Activated CD8-positive, alpha-beta memory T cell treated with anti-CD3 and anti-CD28 coated beads, Interleukin-2, amount 50 U/mL, for 24 hours (primary cell): ENCODE data around the gene LPAR5.

Experiments used
- DNase-seq: peaks from one replicate; pipeline ENCODE4 v3.0.0-alpha.2; 2020; ENCODE audit errors: extremely low read depth

LPAR5 gene

GRCh38 chr12:6635856-6636531, at the start of gene LPAR5:
LPAR5 (minus strand) TSS chr12:6635959; CDS start chr12:6621248, 14,711 bp downstream.
- no peak for DNase-seq

- DNase-seq: no peak
These were observed 48.9 kb upstream of the LPAR5 start for GRCh38 chr12:6684609-6685008.

- no peak for DNase-seq
These were observed 41.2 kb upstream of the LPAR5 start for GRCh38 chr12:6676962-6677361.

GRCh38 chr12:6672143-6672542, 36.4 kb upstream of the LPAR5 start:
- no peak for DNase-seq

GRCh38 chr12:6667559-6668210, 31.9 kb upstream of the LPAR5 start:
- no peak for DNase-seq

- DNase-seq: no peak
These were observed 30.5 kb upstream of the LPAR5 start for GRCh38 chr12:6666211-6666610.

- DNase-seq: no peak
These were observed 29.1 kb upstream of the LPAR5 start for GRCh38 chr12:6664902-6665301.

- peak; percentile 88 for DNase-seq
These were observed 27.4 kb upstream of the LPAR5 start, which contains the start of gene ING4 for GRCh38 chr12:6662906-6663742. ING4 (minus strand) TSS chr12:6663119; CDS start chr12:6663101, 18 bp downstream.

GRCh38 chr12:6662602-6662905, 26.8 kb upstream of the LPAR5 start:
- DNase-seq: no peak

GRCh38 chr12:6653987-6654386, 18.2 kb upstream of the LPAR5 start:
- DNase-seq: no peak

GRCh38 chr12:6653342-6653741, 17.6 kb upstream of the LPAR5 start:
- DNase-seq: no peak

- DNase-seq: no peak
These were observed 16.6 kb upstream of the LPAR5 start for GRCh38 chr12:6652391-6652790.

- no peak for DNase-seq
These were observed 15.1 kb upstream of the LPAR5 start for GRCh38 chr12:6650832-6651231.

- DNase-seq: no peak
These were observed 11.4 kb upstream of the LPAR5 start, which contains the start of gene ACRBP for GRCh38 chr12:6647083-6647604. ACRBP (minus strand) TSS chr12:6647432; CDS start chr12:6647366, 66 bp downstream.

- DNase-seq: no peak
These were observed 10.7 kb upstream of the LPAR5 start for GRCh38 chr12:6646276-6647082.

GRCh38 chr12:6644903-6645302, 9.1 kb upstream of the LPAR5 start:
- no peak for DNase-seq

GRCh38 chr12:6644257-6644596, 8.5 kb upstream of the LPAR5 start:
- DNase-seq: no peak

GRCh38 chr12:6643569-6644256, 8.0 kb upstream of the LPAR5 start:
- no peak for DNase-seq

GRCh38 chr12:6641131-6641530, 5.4 kb upstream of the LPAR5 start:
- no peak for DNase-seq

GRCh38 chr12:6640497-6640896, 4.7 kb upstream of the LPAR5 start:
- no peak for DNase-seq

- DNase-seq: no peak
These were observed 3.5 kb upstream of the LPAR5 start for GRCh38 chr12:6639151-6639801.
